ENCODE results near the gene TANC1.

Gene TANC1

DNA sequence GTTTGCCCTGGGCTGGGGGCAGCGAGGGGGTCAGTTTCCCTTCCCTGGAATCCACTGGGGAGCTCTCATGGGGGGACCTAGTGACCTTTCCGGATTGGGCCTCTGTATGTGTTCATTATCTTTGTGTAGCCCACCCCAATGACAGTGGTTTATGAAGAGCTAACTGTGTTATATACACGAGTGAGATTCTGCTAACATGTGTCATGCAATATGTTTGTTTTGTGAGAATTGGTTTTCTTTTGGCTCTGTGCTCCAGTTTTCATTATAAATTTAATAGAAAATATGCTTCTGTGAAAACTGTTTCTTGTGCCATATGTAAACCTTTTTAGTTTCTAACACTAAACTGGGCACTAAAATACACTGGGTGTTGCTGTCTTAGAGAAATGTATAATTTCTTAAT, 207.5 kb downstream of the TANC1 start:
- no peak for DNase-seq

DNA sequence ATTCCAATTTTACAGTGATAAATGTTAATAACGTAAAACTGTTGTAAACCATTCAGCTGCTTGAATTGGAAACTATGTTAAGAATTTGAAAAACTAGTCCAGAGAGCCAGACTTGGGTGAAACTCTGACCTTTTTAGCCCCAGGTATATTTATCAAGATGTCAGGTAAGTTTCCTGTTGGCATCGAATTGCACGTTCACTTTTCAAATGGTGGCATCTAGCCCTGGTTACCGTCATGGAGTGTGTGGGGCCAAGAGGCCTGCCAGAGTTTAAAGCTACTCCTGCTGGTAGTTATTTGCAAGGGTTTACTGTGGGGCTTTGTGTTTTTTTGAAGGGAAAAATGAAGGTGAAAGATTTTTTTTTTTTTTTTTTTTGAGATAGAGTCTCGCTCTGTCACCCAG, 208.1 kb downstream of the TANC1 start:
- no peak for DNase-seq

DNA sequence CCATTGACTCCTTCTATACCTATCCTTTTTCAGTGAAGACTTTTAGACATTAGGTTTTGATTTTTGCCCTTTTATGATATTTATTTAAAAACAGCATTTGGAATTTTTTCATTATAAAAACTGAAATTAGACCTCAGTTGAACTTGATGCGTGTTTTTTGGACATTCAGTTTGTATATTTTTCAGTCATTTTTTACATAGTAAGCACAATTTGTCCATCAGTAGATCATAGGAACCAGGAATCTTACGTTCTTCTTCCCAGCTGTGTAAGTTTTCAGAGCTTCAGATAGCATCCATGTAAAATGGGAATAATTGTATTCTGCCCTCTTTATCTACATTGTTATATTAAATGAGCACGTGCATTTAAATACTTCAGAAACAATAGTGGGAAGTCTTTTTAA, 208.9 kb downstream of the TANC1 start:
- DNase-seq: no peak

DNA sequence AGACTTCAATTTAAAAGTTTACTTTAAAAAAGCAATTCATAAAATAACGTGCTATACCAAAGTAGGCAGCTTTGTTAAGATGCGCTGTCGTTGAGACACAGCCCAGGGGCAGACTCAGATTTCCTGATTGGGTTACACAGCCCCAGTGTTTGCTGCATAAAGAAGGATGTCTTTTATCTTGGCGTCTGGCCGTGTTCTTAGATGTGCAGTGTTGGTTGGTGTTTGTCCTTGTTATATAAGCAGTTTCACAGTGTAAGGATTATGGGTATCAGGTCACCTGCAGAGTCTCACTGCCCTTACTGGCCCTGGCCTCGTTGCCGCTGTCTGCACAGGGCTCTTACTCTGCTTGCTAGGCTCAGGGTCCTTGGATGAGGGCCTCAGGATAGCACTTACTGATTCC, 209.5 kb downstream of the TANC1 start:
- no peak for DNase-seq

DNA sequence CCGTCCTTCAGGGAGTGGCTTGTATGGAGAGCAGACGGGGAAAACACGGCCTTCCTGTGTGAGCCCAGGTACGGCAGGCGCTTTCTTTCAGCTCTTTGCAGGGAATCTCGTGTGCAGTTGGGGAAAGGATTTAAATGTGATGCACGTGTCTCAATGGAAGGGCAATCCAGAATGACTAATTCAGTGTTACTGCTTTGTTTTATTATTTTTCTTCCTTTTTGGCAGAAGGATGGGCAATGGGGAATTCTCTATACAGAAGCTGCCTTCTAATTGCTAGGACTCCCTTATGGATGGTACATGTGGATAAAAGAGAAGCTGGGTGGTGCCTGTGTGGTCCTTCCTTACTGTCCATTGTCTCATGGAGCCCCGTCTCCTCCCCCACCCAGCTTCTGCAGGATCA, 210.7 kb downstream of the TANC1 start:
- no peak for DNase-seq

DNA sequence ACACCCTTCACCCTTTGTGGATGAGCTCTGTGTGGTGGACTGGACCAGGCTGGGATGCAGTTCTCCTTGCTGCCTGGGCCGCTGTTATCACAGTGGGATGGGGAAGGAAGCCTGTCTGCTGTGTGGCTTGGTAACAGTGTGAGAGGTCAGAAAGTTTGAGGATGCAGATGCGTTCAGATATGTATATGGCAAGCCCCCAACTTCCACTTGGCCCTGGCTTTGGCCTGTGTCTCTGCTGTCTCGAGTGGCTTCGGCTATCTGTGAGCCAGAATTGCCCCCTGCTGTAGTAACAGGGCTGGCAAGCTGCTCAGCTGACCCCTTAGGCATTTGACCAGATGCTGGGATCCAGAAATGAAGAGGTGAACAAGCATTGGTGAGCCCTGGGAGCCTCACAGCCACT, 211.3 kb downstream of the TANC1 start:
- no peak for DNase-seq

DNA sequence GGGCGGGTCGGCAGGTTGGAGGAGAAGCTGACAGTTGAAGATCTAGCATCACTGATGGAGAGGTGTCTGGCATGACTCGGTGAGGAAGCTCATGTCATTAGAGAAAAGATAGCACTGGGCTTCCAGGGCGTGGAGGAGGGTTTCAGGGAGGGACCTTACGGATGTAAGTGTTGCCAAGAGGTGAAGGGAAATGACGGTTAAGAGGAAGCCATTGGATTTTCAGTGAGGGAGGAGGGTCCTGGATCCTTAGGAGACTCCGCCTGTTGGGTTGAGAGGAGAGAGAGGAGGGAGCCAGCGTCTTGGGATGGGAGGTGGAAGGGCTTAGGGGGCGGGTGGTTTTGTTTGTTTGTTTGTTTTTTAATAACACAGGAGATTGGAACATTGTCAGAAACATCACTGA, 214.9 kb downstream of the TANC1 start:
- DNase-seq: no peak

DNA sequence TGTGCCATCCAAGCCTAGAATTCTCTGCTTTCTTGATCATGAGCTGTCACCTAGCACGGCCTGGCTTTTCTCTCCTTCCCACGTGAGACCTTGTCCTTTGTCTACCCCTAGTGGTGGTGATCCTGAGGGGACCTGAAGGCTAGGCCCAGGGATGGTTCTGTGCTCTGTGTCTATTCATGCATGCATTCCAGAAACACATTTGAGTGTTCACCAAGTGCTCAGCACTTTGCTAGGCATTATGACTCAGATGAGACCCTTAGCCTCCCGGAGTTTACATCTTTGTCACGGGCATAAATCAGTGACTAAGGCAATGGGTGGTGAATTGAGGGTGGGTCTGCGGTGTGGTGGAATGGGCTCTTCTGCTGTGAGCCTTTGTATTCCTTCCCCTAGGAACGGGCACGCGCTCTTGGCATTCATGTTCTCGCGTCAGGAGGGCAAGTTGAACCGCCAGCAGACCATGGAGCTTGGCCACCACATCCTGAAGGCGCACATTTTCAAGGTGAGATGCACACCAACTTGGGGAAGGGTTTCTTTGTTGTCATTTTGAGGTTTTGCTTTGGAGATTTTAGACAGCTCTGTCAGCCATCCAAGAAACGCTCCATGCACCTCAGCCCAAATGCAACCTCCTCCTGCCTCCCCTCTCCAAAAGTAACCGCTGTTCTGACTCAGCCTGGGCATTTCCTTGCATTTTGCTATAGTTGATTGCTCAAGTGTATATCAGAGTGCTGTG, 217.1 kb downstream of the TANC1 start:
- DNase-seq: no peak

DNA sequence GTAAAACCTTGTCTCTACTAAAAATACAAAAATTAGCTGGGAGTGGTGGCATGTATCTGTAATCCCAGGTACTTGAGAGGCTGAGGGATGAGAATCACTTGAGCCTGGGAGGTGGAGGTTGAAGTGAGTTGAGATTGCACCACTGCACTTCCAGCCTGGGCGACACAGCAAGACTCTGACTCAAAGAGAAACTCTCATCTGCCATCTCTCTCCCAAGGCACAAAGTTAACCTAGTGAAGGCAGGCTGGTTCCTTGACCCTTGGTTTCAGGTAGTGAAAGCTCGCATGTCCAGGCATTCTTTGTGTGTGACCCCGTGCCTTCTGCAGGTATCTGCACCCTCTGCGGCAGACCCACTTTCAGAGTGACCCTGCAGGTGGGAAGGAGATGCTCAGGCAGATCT, 218.0 kb downstream of the TANC1 start:
- DNase-seq: no peak

DNA sequence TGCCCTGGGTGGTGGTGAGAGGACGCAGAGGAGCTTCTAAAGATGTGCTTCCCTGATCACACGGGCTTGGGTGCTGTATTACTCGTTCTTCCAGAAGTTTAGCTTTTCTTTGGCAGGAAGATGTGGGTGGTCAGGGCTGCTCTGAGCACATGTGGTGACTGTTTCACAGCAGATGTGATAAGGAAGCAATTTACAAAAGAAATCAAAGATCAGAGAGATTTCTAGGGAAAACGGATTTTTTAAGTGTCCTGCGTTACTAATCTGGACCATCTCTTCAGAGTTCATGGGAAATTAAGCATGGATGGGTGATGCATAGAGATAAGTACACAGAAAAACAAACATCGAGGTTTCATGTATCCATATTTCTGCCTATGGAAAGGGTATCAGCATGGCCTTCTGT, 218.7 kb downstream of the TANC1 start:
- no peak for DNase-seq

DNA sequence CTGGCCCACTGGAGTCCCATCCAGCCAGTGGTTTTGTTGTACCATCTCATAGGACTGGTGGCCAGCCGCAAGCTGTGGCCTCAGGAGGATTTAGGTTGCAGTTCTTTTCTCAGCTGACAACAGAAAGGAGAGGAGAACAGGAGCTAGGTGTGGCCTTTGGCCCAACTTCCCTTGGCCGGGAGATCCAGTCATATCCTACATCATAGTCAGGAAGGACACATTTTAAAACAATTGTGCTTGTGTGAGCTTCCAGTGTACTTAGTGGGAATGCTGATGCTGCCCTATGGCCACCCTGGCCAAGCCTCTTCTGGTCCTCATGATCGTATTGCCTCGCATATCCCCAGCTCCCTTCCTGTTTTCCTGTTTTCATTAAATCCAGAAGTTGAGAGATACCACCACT, 220.0 kb downstream of the TANC1 start:
- DNase-seq: no peak

DNA sequence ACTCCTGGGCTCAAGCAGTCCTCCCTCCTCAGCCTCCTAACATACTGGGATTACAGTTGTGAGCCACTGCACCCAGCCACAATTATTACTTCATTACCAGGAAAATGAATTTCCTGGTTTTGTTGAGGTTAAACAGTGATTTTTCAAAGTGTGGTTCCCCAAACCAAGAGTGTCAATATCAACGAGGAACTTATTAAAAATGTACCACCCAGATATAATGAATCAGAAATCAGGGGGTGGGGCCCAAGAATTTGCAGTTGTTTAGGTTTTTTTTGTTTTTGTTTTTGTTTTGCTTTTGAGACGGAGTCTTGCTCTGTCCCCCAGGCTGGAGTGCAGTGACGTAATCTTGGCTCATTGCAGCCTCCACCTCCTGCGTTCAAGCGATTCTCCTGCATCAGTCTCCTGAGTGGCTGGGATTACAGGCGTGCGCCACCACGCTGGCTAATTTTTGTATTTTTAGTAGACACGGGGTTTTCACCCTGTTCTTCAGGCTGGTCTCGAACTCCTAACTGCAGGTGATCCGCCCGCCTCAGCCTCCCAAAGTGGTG, 224.0 kb downstream of the TANC1 start:
- DNase-seq: no peak

DNA sequence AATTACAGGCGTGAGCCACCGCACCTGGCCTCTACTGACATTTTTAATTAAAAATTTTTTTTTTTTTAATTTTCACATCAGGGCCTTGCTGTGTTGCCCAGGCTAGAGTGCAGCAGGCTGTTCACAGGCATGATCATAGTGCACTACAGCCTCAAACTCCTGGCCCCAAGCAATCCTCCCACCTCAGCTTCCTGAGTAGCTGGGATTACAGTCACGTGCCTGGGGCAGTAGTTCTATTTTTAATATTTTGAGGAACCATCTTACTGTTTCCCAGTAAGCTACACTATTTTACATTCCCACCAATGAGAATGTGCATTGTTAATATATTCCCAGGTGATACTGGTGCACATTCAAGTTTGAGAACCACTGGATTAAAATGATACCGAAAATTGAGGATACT, 225.4 kb downstream of the TANC1 start:
- no peak for DNase-seq

DNA sequence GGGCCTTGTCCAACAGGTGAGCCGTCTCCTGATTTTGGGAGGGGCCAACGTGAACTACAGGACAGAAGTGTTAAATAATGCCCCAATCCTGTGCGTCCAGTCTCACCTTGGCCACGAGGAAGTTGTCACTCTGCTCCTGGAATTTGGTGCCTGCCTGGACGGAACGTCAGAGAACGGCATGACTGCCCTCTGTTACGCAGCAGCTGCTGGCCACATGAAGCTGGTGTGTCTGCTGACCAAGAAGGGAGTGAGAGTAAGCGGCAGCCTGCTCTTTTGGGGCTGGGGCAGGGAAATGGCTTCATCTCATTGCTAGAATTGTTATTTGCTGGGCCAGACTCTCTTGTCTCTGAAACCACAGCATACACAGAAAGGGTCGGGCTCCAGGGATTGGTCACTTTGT, 225.8 kb downstream of the TANC1 start:
- DNase-seq: no peak

DNA sequence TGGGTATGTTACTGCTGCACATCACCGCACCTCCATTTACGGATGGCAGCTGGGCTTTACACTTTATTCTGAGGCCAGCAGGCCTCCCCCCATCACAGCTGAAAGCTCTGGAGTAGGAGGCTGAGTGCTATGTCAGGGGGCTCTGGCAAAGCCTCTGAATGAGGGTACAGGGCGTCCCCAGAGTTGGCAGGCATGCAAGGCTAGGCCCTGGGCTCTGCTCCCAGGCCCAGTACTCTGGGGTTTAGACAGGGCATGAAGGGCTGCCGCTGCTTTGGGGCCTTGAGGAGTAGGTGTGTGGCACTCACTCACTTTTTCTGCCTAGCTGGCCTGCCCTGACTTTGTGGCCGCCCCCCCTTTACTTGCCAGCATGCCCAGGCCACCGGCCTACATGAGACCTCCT, 227.3 kb downstream of the TANC1 start:
- no peak for DNase-seq

DNA sequence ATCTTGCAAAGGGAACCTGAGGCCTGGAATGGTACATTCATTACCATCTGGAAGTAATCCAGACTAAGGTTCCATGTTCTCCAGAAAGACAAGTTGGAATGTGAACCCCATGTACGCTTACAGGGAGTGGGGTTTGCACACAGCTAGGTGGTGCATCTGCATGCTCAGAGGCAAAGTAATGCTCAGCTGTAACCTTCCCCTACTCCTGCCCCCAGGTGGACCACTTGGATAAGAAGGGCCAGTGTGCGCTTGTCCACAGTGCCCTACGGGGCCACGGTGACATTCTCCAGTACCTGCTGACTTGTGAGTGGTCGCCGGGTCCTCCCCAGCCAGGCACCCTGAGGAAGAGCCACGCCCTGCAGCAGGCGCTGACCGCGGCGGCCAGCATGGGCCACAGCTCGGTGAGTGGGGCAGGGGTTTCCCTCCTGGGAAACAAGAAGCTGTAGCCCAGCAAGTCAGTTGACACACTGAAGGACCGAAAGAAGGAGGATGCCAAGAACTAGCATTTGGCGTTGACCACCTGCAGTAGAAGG, 228.0 kb downstream of the TANC1 start:
- DNase-seq: no peak

DNA sequence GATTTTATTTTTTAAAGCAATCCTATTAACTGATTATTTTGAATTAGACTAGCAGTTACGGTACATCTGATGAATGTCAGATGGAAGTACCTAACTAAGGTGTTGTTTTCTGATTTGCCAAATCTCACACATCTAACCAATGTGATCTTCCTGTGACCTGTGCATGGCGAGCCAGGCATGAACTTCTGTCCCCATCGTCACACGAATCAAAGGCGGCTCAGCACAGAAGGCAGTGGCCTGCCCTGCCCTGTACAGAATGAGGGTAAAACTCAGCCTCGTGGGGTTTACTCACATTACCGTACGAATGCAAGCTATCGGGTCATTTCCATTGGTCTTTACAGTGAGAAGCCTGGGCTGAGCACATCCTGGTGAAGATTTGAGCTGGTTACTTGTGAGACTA, 230.8 kb downstream of the TANC1 start:
- no peak for DNase-seq

DNA sequence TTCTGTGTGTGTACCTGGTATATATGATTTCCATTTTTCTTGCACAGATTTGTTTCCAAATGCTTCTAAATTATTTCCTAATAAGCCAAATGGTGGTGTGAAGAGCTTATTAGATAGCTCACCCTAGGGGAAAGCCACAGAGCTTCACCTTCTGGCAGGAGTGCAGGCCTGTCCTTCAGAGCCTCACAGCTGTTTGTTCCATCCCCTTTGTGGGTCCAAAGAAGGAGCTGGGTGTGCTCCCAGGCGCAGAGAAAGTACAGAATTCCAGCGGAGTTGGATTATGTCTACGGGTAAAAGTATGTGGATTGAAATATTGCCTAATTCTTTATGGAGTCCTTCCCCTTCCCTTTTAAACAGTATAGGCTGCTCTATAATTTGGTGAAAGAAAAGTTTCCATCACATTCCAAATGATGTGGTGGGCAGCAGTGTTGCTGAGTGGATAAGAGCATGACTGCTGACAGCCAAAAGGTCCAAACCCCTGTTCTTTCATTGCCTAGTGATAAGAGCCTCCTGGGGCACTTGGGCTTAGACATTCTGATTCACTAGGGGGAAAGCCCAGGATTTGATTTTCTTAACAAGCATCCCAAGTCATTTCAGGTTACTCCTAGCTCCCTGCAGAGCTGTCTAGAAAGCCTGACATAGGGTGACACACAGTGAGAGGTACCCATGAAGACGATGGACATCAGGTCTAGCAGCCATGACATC, 231.5 kb downstream of the TANC1 start:
- DNase-seq: no peak

DNA sequence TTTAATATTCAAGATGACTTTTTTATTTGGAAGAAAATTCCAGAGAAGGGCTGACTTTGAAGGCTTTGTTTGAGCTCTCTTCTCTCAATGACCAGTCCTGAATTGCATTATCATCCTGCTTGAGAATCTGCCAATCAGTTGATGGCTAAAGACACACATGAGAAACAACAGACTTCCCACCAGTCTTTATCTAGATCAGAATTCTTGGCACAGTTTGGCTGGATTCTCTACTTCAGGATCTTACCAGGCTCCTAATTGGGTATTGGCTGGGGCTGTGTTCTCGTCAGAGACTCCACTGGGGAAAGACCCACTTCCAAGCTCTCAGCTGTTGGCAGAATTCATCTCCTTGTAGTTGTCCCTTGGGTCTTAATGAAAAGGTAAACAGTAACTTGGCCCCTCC, 232.1 kb downstream of the TANC1 start:
- DNase-seq: no peak

DNA sequence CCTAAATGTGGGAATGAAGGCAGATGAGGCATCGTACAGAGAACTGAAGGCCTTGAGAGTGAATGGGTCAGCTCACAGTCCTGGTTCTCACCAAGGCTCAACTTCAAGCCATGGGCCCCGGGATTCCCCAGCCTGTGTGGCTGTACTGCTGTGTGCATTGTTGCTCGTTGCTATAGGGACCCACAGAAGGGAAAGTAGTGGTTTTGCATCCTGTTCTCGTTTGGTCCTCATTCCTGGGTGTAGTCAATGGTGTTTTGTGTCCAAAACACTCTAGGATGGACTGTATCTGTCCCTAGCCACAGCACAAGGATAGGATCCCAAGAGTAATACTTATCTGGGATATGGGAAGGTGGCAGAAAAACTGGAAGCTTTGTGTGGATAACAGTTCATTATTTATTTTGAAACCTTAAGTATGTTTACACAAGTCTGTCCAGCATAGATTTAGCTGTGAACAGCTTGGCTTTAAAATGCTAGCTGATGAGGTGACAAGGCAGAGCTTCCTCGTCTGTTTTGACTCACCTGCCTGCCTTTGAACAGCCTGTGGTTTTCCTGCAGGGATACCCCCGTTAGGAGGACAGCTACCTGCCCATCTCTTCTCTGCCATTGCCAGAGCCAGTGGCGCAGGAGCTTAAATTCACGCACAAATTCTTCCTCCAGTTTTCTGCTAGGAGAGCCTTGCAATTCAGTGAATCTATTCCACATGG, 233.1 kb downstream of the TANC1 start:
- DNase-seq: no peak

DNA sequence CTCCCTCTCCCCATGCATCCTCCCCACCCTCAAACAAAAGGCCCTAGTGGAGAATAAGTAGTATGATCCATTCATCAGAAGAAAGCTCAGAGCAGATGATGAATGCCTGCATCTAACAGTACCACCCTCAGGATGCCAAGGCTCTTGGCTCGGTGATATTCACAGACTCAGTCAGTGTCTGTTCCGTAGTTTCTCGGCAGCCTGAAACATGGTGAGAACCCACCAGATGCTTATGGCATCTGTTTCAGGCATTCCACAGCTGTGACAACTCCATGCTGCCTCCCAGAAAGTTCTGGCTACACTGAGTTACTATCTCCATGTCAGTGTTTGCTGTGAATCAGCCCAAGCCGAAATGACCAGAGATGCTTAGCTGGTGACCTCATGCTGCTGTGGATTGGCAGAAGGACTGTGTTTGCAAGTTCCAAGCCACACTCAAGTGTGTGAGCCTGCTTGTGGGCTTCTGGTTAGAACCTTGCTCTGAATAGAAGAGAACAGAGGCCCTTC, 234.2 kb downstream of the TANC1 start:
- DNase-seq: no peak

DNA sequence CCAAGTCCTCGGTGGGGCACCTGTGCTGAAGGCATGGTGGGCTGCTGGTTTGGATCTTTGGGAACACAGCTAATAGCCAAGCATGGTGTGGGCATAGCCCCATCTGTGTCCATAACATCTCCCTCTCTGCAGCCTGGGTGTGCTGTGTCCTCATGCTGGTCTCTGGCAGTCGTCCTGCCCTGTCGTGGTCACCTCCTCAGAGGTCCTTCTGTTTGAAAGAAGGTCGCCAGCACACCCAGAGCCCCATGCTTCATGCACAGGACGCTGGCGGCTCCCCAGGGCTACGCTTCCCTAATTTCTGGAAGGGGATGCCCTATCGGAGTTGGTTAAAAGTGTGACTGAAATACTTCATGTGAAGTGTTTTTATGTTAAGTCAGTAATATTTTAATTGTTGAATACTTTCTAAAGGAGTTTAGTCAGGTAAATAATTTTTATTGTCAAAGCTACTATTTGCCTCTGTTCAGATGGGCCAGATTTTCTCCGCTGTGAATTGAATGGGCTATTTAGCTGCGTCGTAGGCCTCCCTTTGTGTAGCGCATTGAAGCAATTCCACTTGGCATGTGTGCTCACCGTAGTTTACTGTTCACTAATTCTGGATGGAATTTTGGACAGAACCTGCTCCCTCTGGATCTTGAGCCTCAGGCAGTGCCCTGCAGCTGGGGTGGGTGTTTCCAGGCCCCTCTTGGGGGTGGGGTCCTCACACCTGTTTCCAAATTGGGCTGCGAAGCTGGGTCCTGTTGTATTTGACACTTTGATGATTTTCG, 236.1 kb downstream of the TANC1 start:
- DNase-seq: no peak
